Bone marrow (tissue), 2 donors: ENCODE data around the gene RASD1.

ENCODE experiments used
- DNase-seq, 2 donors: peaks; one replicate each; lab custom pipeline; 2025; lab: John Stamatoyannopoulos, UW

Gene RASD1

GRCh38 chr17:17496189-17497064, at the start of gene RASD1:
RASD1 (minus strand) TSS chr17:17496395; CDS start chr17:17496181, 214 bp downstream.
- peak; percentile 49 to 92 for DNase-seq

GRCh38 chr17:17545984-17546383, 49.8 kb upstream of the RASD1 start:
- no peak for DNase-seq

GRCh38 chr17:17545031-17545820, 49.0 kb upstream of the RASD1 start:
- DNase-seq: no peak

GRCh38 chr17:17542906-17543635, 46.9 kb upstream of the RASD1 start:
- no peak for DNase-seq

DNA sequence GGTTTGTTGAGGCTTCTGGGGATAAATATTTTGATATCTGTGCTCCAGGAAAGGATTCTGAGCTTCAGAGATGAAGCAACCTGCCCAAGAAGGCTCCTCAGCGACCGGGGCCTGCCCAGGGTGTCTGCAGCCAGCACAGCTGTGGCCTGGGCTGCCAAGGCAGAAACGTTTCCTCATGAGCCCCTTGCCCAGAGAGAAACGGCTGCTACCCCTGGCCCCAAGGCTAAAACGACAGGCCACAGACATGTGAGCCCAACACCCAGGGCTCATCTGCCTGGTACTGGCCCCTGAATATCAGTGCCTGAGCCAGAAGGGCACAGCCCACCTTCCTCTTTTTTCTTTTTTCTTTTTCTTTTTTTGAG, 45.4 kb upstream of the RASD1 start:
- no peak for DNase-seq

GRCh38 chr17:17540935-17541639, 44.9 kb upstream of the RASD1 start:
- DNase-seq: no peak

DNA sequence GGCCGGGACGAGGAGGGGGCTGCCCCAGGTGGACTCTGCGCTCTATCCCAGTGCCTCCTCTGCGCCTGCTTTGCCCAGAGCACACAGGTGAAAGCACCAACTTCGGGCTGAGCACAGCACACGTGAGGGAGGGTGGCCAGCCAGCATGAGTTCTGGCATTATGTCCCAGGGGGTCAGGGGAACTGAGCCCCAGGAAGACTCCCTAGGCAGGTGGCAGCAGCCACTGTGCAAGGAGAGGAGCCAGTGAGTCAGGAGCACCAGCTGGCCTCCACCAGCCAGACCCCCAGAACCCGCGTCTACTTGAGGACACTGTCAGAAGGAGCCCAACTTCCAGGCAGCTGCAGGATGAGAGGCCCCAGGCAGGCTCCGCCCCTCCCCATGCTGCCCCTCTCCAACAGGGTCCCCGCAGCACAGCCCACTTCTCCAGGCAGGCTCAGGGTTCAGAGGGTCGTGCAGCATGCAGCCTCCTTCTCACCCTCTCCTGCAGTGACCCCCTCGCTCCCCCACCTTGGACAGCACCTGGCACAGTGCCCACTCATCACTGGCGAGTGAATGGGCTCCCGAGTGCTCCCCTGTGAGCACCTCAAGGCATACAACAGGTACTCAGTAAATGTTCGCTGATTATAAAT, 44.2 kb upstream of the RASD1 start:
- no peak for DNase-seq

GRCh38 chr17:17539591-17539990, 43.4 kb upstream of the RASD1 start:
- no peak for DNase-seq

DNA sequence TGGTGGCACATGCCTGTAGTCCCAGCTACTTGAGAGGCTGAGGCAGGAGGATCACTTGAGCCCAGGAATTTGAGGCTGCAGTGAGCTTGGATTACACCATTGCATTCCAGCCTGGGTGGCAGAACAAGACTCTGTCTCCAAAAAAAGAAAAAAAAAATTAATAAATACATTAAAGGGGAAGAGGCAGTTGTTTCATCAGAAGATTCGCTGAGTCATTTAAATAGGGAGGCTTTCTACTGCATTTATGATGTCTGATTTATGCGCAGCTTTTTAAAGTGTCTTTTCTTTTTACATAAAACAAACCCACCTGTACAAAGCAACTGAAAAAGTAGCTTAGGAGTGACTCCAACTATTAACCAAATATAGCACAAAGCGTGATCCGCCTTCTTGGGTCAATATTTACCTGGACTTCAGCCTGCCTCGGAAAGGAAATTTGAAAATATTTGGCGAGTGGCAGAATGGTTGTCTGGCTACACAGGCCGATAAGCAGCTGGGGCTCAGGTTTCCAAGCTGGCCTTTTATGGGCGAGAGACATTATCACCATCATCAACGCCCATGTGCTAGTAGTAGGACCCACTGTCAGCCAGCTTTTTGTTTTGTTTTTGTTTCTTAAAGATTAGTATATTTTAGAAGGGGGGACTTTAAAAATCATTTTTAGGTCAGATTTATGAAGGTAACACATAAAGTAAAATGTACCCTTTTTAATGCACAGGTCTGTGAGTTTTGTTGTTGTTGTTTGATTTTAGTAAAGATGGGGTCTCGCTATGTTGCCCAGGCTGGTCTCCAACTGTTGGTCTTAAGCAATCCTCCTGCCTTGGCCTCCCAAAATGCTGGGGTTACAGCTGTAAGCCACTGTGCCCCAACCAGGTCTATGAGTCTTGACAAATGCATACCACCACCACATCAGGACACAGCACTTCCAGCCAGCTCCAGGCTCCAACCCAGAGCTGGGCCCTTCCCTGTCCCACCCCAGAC, 42.5 kb upstream of the RASD1 start:
- no peak for DNase-seq

- DNase-seq: no peak
Measured at GRCh38 chr17:17537311-17538099, 41.3 kb upstream of the RASD1 start.

- no peak for DNase-seq
Measured at GRCh38 chr17:17536702-17537101, 40.5 kb upstream of the RASD1 start.

GRCh38 chr17:17535957-17536356, 39.8 kb upstream of the RASD1 start:
- DNase-seq: no peak

GRCh38 chr17:17533901-17534441, 37.8 kb upstream of the RASD1 start:
- DNase-seq: no peak

DNA sequence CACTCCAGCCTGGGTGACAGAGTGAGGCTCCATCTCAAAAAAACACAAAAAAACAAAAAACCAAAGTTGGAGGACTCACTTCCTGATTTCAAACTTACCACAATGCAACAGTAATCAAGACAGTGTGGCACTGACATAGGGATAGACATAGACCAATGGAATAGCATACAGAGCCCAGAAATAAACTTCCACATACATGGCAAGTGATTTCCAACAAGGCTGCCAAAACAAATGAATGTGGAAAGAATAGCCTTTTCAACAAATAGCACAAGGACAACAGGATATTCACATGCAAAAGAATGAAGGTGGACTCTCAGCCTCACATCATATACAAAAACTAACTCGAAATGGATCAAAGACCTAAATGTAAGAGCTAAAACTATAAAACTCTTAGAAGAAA, 36.8 kb upstream of the RASD1 start:
- no peak for DNase-seq

- no peak for DNase-seq
Measured at GRCh38 chr17:17531156-17531555, 35.0 kb upstream of the RASD1 start.

DNA sequence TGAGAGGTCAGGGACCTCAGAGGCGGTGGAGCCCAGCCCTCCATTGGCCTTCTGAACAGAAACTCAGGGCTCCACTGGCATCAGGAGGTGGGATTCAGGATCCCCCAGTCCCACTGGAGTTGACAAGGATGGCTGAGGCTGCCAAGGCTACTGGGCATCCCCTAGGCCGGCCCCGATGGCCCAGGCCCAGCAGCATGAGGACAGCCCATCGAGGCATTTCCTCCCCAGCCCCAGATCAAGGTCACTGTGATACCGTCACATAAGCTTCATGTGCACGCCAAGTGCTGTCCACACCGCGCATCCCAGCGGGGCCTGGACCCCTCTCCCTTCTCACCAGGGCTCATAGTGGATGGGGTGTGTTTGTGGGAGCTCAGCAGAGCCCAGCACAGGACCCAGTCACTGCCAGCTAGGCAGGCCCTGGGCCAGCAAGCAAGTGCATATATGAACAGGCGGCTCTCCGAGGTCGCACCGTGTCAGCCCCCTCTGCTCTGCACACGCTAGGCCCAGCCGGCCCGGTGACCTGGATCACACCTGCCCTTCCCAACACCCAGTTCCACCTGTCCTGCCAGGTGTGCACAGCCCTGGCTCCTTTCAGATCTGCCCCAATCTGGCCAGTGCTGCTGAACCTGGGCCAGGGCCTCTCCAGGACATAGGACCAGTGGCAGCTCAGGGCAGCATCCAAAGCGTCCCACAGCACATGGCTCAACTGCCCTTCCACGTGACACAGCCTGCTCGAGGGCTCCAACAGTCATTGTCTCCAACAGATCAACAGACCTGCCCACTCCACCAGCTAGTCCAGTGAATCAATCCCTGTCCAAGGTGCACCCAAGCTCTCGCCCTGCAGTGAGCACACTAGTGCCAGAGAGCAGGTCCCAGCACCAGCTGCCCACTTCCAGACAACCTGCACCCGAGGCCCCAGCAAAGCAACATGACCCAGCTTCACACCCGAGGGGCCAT, 32.8 kb upstream of the RASD1 start:
- no peak for DNase-seq

DNA sequence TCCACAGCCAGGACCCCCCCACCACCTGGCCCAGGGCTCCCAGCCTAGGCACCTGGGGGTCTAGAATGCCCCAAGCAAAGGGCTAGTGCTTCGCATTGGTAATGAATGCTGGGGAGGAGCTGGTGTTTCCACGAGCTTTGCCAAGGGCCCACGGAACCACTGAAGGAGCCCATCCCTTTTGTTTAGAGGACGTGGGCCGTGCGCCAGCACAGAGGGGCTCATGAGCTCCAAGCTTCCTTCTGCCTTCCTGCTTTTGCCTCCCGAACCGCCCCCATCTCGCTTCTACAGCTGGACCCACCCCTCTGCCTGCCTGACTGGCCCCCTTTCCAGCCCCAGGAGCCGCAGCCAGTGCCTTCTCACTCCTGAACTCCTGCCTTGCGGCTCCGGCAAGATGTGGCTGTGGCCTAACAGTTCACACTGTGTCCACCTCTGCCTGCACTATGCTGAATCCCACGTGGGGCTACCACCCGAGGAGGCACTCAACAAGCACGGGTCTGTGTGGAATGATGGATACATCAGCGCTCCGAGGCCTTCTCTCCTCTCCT, 31.8 kb upstream of the RASD1 start:
- DNase-seq: no peak

DNA sequence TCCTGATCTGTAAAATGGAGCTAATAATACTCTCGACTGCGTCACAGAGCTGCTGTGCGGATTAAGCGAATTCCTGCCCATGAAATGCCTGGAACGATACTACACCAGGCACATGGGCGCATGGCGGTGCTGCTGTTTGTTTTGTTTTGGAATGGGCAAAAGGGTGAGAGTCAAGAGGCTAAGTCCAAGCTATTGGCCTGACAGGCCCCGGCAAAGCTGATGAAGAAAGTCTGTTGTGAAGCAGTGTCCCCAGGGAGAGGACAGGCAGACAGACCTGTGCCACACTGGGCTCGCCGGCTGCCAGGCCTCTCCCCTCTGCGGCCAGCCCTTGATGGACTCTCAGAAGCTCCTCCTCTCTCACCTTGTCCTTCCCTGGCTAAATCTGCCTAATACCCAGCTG, 31.3 kb upstream of the RASD1 start:
- no peak for DNase-seq
